Neural progenitor cell (in vitro differentiated cells): ENCODE results near the gene ARFGAP1. TPM values are rescaled to one million over a fixed set of nuclear protein-coding genes. Genes with fewer than 3 reads are reported as not detected.

Source experiments
- DNase-seq: peaks from one replicate; pipeline ENCODE4 v3.0.0-alpha.2; 2016; ENCODE audit warnings: low spot score
- H2AFZ ChIP-seq: fragments of 200-600 bp; sonication (generic); replicated peaks from 2 replicates; pipeline ENCODE4 v1.6.1; 2016; ENCODE audit warnings: antibody characterized with exemption
- H3F3A ChIP-seq: fragments of 200-600 bp; sonication (generic); 2 replicates; pipeline ENCODE4 v1.6.1; 2016; ENCODE audit warnings: antibody characterized with exemption, low read depth
- H3K27ac ChIP-seq: fragments of 200-600 bp; sonication (generic); 2 replicates; pipeline ENCODE4 v1.5.1; 2016; ENCODE audit warnings: mild to moderate bottlenecking
- H3K27me3 ChIP-seq: fragments of 200-600 bp; sonication (generic); 2 replicates; pipeline ENCODE4 v1.6.1; 2016; ENCODE audit warnings: mild to moderate bottlenecking, moderate library complexity
- H3K36me3 ChIP-seq: fragments of 200-600 bp; sonication (generic); 2 replicates; pipeline ENCODE4 v1.5.1; 2016
- H3K4me1 ChIP-seq: fragments of 200-600 bp; sonication (generic); 2 replicates; pipeline ENCODE4 v1.6.1; 2016; ENCODE audit warnings: mixed run types
- H3K4me2 ChIP-seq: fragments of 200-600 bp; sonication (generic); 2 replicates; pipeline ENCODE4 v1.6.1; 2016
- H3K4me3 ChIP-seq: fragments of 200-600 bp; sonication (generic); 2 replicates; pipeline ENCODE4 v1.5.1; 2016
- H3K79me2 ChIP-seq: fragments of 200-600 bp; sonication (generic); 2 replicates; pipeline ENCODE4 v1.6.1; 2016; ENCODE audit warnings: low read depth
- H3K9ac ChIP-seq: fragments of 200-600 bp; sonication (generic); 2 replicates; pipeline ENCODE4 v1.6.1; 2016
- H3K9me3 ChIP-seq: fragments of 200-600 bp; sonication (generic); 2 replicates; pipeline ENCODE4 v1.5.1; 2016; ENCODE audit warnings: low read depth
- H4K20me1 ChIP-seq: fragments of 200-600 bp; sonication (generic); 2 replicates; pipeline ENCODE4 v1.6.1; 2016; ENCODE audit warnings: low read depth
- H3K27ac Mint-ChIP-seq: 3 replicates; pipeline ENCODE4 v1.8.0; 2021; ENCODE audit warnings: mixed read lengths
- H3K27me3 Mint-ChIP-seq: 2 replicates; pipeline ENCODE4 v1.8.0; 2022; ENCODE audit warnings: low read depth, mild to moderate bottlenecking, inconsistent platforms, moderate library complexity, mixed read lengths; ENCODE audit not compliant: insufficient read depth
- H3K36me3 Mint-ChIP-seq: 3 replicates; pipeline ENCODE4 v1.8.0; 2021; ENCODE audit warnings: mixed read lengths
- H3K4me1 Mint-ChIP-seq: 3 replicates; pipeline ENCODE4 v1.8.0; 2021; ENCODE audit warnings: mixed read lengths
- H3K4me3 Mint-ChIP-seq: 3 replicates; pipeline ENCODE4 v1.8.0; 2021; ENCODE audit warnings: mild to moderate bottlenecking, moderate library complexity, mixed read lengths
- H3K9me3 Mint-ChIP-seq: 3 replicates; pipeline ENCODE4 v1.8.0; 2020; ENCODE audit warnings: mixed read lengths
- CTCF ChIP-seq: fragments of 200-600 bp; sonication (generic); IDR thresholded peaks from 2 replicates; pipeline ENCODE4 v1.5.1; 2017; ENCODE audit warnings: antibody characterized with exemption, mild to moderate bottlenecking
- EZH2 ChIP-seq: fragments of 200-600 bp; sonication (generic); IDR thresholded peaks from 2 replicates; pipeline ENCODE4 v1.6.1; 2017; ENCODE audit warnings: antibody characterized with exemption, mild to moderate bottlenecking, moderate library complexity
- EZH2phosphoT487 ChIP-seq: fragments of 200-600 bp; sonication (generic); IDR thresholded peaks from 2 replicates; pipeline ENCODE4 v1.6.1; 2017; ENCODE audit warnings: antibody characterized with exemption
- total RNA-seq: library from RNA; depleted of rRNA; stranded (reverse); fragments of >200 nt; gene quantifications from 2 replicates; pipeline ENCODE4 v1.2.3, GENCODE V29; 2015; ENCODE audit warnings: low replicate concordance

The ARFGAP1 gene
- total RNA-seq, 1 donor from 2014 or later, result 43.7 TPM

GRCh38 chr20:63259734-63260460 is 12.7 kb upstream of the ARFGAP1 start:
- Mint-ChIP-seq H3K27me3 (peaks cover 13% of the 10 kb centered on the region), H3K4me3 (peak overlapping the region; percentile 62), H3K4me1 (peaks cover 72% of the 10 kb centered on the region), H3K36me3 (peaks cover 4% of the 10 kb centered on the region), H3K9me3 (no peaks in the 10 kb centered on the region), H3K27ac (peak overlapping the region; percentile 74)
- DNase-seq, result no peak
- Histone ChIP-seq H3K4me2 (no peak overlapping the region), H3K79me2 (no peaks in the 10 kb centered on the region), H3K36me3 (no peaks in the 10 kb centered on the region), H3K27ac (no peak overlapping the region), H3F3A (peaks cover 24% of the 10 kb centered on the region), H3K9me3 (no peaks in the 10 kb centered on the region), H3K4me1 (peaks cover 29% of the 10 kb centered on the region), H3K4me3 (no peak overlapping the region), H2AFZ (no peak overlapping the region), H3K27me3 (peaks cover 5% of the 10 kb centered on the region), H3K9ac (no peak overlapping the region), H4K20me1 (no peaks in the 10 kb centered on the region)
- TF ChIP-seq EZH2 (no peak), EZH2phosphoT487 (no peak), CTCF (no peak)

- H3K36me3 ChIP-seq, result no peaks in the 10 kb centered on the region
- H3K4me1 ChIP-seq, result peaks cover 23% of the 10 kb centered on the region
- Mint-ChIP-seq H3K9me3 (no peaks in the 10 kb centered on the region), H3K36me3 (peaks cover 4% of the 10 kb centered on the region), H3K27ac (peak overlapping the region; percentile 74), H3K4me1 (peaks cover 69% of the 10 kb centered on the region), H3K27me3 (peaks cover 13% of the 10 kb centered on the region), H3K4me3 (no peak overlapping the region)
- no peaks in the 10 kb centered on the region for H3K9me3 ChIP-seq
- H3K27me3 ChIP-seq, result no peaks in the 10 kb centered on the region
- peak overlapping the region; percentile 63 for H3K4me2 ChIP-seq
- no peak for DNase-seq
- peak overlapping the region; percentile 28 for H3K9ac ChIP-seq
- no peaks in the 10 kb centered on the region for H3K79me2 ChIP-seq
- peak overlapping the region; percentile 45 for H3K27ac ChIP-seq
- no peaks in the 10 kb centered on the region for H4K20me1 ChIP-seq
- no peak overlapping the region for H2AFZ ChIP-seq
- TF ChIP-seq EZH2phosphoT487 (no peak), CTCF (no peak), EZH2 (no peak)
- H3F3A ChIP-seq, result peaks cover 19% of the 10 kb centered on the region
- H3K4me3 ChIP-seq, result no peak overlapping the region
These were observed 12.1 kb upstream of the ARFGAP1 start for GRCh38 chr20:63260521-63260920.

- Histone ChIP-seq H4K20me1 (no peaks in the 10 kb centered on the region), H2AFZ (peak overlapping the region; percentile 93), H3K4me3 (no peak overlapping the region), H3K36me3 (no peaks in the 10 kb centered on the region), H3K4me2 (peak overlapping the region; percentile 63), H3F3A (peaks cover 13% of the 10 kb centered on the region), H3K27ac (peak overlapping the region; percentile 45), H3K4me1 (peaks cover 22% of the 10 kb centered on the region), H3K9me3 (no peaks in the 10 kb centered on the region), H3K27me3 (no peaks in the 10 kb centered on the region), H3K79me2 (no peaks in the 10 kb centered on the region), H3K9ac (peak overlapping the region; percentile 28)
- H3K4me1 Mint-ChIP-seq, result peaks cover 68% of the 10 kb centered on the region
- H3K27ac Mint-ChIP-seq, result peak overlapping the region; percentile 98
- no peak for TF ChIP-seq EZH2phosphoT487
- TF ChIP-seq EZH2, result no peak
- TF ChIP-seq CTCF, result no peak
- H3K4me3 Mint-ChIP-seq, result peak overlapping the region; percentile 68
- peak; percentile 61 for DNase-seq
- no peaks in the 10 kb centered on the region for H3K9me3 Mint-ChIP-seq
- H3K27me3 Mint-ChIP-seq, result peaks cover 13% of the 10 kb centered on the region
- peaks cover 4% of the 10 kb centered on the region for H3K36me3 Mint-ChIP-seq
These were observed 11.4 kb upstream of the ARFGAP1 start for GRCh38 chr20:63261060-63261794.
